ENCODE data around the gene TXNL4A. TPM values are rescaled to one million over a fixed set of nuclear protein-coding genes. Genes with fewer than 3 reads are reported as not detected.

The TXNL4A gene
- polyA plus RNA-seq, 12 donors: 80.8 to 157 (median 95.8) TPM; not detected in 1

DNA sequence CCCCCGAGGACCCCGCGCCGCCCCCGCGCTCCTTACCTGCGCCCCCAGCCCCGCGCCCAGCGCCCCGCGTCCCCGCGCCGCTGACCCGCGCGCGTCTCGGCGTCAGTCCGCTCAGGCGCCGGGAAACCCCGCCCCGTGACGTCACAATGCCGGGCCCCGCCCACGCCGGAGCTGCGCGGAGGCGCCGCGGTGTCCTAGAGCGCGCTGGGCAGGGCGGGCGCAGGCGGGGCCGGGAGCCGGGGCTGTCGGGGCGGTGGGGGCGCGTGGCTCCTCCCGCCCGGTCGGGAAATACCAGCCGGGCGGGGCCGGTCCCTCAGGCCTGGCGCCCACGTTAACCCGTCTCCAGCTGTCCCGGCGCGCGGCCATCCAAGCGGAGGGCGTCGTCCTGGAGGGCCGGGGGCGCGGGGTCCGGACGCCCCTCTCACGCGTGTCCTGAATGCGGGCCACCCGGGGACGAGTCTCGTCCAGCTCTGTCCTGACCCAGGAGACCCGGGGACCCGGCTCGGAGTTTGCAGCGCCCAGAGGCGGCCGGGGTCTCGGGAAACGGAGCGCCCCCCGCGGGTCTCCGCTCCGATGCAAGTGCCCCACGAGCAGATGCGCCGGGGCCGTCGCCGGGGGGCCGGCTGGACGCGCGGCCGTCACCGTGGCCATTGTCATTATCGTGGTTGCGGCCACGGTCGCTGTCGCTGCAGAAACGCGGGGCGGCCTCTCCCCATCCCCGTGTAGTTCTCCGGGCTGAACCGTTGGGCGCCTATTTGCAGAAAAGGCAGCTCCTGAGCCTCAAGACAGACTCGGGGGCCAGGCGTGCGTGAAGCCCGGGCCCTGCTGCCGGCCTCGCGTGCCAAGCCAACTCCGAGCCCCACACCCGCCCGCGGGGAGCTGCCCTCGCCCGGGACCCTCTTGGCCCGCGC is 36.6 kb downstream of the TXNL4A start, which contains the start of gene SLC66A2:
TSS of gene SLC66A2 (minus strand) at position 109 of the 911 bp plus-strand sequence. CDS start 727 bp downstream, outside the sequence.
- DNase-seq: peak; percentile 93

DNA sequence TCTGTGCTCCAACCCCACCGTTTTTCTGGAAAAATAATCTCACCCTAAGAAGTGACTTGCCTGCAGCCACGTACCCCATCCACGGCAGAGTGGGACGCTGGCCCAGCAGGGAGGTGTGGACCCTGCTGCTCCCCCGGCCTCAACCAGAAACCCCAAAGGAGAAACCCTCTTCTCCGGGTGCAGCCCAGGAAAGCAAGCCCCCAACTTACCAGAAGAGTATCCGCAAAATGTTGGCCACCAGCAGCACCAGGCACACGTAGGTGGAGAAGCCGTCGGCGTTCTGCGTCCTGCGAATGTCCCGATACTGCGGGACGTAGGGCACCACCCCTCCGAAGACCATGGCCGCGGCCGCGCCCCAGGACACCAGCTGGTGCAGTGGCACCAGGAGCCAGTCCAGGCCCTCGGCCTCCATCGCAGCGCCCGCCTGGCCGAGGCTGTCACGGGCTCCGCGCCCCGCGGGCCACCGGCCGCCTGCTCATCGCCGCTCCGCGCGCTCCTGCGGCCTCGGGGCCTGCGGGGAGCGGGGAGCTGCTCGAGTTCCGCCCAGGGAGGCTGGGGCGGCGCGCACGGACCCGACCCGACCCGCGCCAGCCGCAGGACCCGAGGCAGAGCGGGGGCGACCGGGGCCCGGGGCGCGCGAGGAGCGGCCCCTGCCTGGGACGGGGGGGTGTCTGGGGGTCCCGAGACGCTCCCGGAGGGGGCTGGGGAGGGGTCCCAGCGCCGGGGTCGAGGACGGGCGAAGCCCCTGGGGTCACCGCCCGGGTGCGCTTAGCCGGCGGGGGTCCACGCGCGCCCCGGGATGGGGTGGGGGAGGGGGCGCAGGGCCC is 37.6 kb downstream of the TXNL4A start:
- no peak for DNase-seq

DNA sequence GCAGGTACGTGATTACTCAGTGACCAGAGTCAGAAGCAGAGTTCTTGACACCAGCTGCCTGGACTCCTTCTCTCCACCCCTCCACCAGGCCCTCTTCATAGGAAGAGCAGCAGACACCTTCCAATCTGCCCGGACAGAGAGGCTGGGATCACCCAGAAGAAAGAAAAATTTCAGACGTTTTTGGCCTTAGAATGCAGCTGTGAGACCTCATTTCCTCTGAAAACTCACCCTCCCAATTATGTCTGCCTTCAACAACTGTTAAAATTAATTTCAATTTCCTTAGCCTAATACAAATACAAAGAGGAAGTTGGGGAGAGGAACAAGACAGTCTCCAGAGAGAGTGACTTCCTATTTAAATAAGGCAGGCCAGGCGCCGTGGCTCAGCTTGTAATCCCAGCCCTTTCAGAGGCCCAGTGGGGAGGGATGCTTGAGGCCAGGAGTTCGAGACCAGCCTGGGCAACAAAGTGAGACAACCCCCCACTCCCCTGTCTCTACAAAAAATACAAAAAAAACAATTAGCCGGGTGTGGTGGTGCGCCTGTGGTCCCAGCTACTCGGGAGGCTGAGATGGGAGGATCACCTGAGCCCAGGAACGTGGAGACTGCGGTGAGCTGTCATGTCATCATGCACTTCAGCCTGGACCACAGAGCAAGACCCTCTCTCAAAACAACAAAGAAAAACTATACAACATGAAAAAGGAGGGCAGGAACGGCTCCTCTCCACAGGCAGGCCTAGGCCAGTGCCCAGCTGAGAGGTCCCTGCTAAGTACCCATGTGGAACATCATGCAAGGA is 38.5 kb downstream of the TXNL4A start:
- DNase-seq: no peak

DNA sequence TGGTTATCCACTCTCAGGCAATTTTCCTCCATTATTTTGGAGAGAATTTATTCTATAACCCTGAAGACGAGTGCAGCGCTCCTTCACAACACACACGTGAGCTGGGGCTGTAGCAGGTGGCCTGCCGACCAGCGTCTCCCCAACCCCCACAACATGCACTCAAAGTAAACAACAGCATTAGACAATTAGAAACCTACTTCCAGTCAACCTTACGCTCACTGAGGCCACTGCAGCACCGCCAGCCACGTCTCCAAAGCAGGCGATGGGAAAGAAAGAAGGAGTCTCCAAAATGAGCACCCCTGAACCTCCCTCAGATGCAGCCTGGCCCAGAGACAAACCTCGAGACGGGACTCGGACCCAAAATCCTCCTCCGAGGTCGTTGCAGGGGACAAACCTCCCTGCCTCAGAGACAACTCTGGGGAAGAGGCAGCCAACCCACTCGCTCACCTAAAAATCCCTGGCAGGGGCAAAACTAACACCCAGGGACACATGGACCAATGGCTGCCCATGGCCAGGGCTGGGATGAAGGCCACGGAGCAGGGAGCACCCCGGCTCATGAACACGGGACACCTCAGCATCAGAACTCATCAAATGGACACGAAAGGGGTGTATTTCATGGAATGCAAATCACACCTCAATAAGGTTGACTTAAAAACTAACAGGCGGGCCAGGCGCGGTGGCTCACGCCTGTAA is 39.5 kb downstream of the TXNL4A start:
- DNase-seq: no peak

DNA sequence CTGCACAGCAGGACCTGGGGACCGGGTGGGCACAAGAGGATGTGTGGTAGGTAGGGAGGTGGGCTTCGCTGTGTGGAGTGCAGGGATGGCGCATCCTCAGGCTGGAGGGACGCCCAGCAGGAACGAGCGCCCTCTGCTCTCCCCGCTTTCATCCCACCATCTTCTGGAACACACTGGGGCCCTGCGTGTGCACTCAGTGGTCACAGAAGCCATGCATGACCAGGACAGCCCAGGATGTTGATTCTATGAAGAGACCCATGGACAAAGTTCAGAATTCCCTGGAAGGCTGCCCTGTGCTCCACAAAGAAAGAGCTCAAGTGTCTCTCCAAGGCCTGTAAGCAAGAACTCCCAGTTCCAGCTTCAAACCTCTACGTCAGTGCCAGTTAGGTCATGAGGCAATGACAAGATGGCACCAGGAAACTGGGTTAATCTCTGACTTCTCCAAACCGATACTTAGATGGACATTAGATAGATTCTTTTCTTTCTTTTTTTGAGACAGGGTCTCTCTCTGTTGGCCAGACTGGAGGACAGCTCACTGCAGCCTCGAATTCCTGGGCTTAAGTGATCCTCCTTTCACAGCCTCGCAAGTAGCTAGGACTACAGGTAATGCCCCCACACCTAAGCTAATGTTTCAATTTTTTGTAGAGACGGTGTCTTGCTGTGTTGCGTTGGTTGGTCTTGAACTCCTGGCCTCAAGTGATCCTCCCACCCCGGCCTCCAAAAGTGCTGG is 40.3 kb downstream of the TXNL4A start:
- DNase-seq: no peak

DNA sequence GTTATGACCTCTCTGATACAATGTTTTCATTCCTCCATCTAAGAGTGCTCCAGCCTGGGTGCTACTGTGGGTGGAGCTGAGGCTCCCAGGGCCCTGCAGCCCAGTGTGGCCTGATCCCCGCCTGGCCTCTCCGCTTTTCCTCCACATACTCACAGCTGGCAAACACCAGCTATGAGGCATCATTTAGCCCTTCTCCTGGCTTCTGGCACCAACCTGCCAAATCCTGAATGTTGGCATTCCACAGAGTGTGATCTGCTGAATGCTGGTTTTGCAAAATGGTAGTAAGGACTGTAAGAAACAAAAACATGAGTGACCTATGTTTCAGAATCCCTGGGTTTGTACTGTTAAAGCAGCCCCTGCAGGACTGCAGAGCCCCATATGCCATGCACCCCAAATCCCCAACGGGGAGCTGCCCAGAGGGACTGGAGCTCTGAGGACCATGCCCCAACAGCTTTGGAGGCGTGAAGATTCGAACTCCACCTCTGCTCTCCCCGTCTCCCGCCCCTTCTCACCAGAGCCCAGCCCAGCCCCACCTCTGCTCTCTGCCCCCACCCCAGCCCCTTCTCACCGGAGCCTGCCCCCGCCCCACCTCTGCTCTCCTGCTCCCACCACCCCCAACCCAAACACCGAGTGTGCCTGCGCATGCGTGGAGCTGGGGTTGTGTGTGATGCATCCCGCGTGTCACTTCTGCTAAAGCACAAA is 41.2 kb downstream of the TXNL4A start:
- no peak for DNase-seq

DNA sequence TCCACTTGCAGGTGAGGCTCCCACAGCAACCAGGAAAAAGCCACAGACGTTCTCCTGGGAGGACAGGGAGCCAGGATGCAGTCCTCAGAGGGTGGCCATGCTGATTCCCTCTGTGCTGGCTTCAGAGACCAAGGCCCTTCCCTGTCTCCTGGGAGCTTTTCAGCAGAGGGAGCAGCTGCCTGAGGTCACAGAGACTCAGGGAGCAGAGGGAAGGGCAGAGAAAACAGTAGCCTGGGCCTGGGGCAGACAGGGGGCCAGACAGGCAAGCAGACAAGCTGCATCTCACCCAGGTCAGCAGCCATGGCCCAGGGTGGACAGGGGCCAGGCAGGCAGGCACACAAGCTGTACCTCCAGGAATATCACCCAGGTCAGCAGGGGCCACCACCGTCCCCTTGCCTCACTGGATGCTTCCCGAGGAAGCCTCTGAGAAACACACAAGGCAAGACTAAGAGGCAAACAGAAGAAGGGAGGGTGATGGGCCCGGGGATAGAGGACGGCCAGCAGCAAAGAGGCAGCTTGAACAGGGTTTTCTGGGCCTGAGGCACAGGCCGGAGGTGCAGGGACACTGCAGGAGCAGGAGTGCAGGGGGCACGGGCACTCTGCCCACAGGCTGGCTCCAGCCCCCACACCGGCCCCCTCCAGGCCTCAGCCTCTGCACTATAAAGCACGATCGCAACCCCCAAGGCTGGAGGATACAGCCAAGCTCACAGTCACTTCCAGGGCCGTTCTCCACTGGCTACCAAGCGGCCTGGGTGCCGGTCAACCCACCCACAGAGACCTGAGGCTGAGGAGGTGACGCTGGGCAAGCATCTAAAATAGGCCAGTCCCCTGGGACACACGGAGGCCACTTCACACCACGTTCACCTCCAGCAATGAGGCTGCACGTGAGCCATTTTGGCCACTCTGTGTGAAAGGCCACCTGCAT is 43.0 kb downstream of the TXNL4A start:
- no peak for DNase-seq

DNA sequence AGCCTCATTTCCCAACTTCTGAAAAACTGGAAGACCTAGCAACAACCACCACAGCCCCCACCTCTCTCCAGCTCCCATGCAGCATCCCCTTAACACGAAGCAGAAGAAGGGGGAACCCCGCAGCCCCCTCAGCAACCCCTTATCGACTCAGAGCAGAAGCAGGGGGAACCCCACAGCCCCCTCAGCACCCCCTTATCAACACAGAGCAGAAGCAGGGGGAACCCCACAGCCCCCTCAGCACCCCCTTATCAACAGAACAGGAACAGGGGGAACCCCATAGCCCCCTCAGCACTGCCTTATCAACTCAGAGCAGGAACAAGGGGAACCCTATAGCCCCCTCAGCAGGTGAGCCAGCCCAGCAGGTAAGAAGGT is 43.6 kb downstream of the TXNL4A start:
- DNase-seq: no peak

DNA sequence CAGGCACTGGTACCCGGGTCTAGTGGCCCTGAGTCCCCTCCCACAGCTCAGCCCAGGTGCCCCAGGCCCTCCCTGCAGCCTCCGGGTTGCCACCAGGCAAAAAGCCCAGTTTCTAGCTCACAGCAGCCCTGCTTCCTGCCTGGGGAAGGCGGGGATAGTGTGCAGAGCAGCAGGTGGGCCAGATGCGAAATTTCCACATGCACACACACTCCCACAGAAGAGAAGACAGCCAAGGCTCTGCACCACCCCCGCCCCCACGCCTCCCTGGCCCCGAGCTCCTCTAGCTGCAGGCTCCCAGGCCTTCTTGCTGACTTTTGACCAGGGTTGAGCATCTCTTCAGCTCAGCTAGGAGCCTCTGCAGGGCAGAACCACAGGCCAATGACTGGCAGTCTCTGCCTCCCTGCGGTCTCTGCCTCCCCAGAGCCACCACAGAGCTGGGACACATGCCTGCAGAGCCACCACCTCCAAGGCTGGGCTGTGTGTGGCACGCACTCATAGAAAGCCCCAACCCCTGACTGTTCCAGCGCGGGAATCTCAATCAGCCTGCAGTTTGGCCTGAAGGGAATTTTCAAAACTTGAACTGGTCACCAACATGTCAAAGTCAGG is 44.1 kb downstream of the TXNL4A start:
- DNase-seq: no peak

DNA sequence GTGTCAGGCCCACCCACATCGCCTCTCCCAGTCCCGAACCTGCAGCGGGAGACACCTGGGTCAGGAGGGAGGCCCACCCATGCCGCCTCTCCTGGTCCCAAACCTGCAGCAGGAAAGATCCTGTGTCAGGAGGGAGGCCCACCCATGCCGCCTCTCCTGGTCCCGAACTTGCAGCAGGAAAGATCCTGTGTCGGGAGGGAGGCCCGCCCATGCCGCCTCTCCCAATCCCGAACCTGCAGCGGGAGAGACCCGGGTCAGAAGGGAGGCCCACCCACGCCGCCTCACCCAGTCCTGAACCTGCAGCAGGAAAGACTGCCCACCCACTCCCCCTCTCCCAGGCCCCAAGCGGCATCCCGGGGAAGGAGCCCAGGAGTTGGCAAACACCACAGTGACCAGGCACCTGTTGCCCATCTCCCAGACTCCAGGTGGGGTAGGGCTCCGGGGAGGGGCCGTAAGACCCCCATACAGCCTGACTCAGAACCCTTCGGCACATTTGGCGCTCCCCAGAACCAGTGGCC is 44.7 kb downstream of the TXNL4A start:
- no peak for DNase-seq

DNA sequence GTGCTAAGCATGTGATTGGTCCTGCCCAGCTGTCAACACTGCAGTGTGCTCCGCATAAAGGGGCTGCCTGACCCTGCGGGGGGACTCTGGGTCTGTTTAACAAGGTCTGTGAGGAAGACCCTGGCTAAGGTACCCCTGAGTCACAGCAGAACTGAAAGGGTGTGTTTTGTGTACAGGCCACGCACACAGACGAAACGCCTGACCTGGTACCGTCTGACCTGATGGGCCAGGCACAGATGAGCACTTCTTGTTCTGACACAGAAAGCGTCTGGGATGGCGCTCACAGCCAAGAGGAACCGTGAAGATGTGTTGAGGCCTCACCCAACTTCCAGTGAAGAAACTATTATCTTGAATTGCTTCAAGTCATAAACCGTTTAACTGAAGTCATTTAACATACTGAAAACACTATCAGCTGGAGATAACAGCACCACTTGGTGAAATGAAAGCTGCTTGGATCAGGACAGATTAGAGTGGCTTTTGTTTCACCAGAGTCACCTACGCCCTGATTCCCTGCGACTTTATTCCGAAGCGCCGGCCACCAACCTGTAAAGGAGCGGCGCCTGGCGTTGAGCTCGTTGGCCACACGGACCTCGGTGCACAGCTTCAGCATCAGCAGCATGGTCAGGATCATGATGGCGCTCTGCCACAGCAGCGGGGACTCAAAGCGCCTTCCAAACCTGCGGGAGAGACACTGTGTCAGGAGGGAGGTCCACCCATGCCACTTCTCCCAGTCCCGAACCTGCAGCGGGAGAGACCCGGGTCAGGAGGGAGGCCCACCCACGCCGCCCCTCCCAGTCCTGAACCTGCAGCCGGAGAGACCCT is 45.4 kb downstream of the TXNL4A start:
- DNase-seq: no peak

DNA sequence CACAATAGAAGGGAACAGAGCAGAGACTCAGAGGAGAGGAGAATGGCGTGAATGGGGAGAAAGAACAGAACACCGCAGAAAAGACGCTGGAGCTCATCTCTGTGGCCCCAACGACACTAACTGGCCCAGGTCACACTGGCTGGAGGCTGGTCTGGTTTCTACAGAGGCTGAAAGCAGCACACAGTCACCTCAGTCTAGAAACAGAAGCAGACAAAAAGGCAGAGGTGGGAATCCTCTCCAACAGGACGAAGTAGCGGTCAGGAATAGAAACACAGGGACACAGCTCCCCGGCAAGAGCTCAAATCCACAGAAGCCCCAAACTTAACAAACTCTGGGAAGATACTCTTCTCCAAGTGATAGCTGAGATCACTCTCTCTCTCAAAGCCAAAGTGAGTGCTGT is 46.2 kb downstream of the TXNL4A start:
- DNase-seq: no peak

DNA sequence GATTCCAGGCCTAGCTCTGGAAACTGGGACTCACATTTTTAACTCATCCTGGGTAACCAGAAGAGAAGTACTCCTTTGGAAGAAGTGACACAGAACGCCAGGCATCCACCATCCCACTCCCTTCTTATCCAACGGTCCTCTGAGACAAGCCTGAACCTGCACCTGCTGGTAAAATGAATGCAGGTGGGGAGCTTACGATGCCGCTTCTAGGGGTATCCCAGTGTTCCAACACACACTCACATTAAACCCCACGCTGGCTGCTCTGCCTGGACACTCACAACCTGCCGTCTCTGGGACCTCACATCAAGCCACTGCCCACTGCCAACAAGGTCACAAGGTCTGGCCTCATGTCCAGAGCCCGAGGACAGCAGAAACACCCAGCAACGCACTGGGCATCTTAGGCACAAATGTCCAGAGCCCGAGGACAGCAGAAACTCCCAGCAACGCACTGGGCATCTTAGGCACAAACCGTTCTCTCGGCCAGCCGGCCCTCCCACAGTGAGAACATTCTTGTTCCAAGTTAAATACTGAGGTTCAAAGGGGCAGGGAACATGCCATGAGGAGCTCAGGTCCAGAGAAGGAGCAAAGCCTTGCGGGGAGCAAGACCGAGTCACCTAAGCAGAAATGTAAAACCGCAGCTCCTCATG is 46.8 kb downstream of the TXNL4A start:
- DNase-seq: no peak

DNA sequence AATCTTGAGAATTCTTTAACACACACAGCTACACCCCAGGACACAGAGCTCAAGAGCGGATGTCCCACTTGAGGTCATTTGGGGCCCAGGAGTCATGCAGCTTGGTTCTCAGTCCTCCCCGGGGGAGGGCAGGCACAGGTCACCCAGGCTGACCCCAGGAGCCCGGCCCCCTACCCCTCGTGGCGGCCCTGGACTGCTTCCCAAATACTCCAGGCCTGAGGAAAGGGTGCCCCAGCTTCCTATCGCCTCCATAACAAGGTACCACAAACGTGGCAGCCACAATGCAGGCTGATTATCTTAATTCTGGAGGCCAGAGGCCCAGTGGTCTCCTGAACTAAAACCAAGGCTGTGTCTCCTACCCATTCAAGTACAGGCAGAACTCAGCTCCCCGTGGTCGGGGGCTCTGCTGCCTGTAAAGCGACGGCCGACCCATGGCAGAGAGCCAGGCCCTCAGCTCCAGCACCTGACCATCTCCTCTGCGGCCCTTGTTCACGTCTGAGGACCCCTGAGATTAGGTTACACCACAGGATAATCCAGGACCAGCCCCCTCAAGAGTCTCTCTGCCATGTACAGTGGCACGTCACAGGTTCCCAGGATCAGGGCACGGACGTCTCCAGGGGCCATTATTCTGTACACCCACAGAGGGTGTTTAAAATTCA is 47.4 kb downstream of the TXNL4A start:
- DNase-seq: no peak

DNA sequence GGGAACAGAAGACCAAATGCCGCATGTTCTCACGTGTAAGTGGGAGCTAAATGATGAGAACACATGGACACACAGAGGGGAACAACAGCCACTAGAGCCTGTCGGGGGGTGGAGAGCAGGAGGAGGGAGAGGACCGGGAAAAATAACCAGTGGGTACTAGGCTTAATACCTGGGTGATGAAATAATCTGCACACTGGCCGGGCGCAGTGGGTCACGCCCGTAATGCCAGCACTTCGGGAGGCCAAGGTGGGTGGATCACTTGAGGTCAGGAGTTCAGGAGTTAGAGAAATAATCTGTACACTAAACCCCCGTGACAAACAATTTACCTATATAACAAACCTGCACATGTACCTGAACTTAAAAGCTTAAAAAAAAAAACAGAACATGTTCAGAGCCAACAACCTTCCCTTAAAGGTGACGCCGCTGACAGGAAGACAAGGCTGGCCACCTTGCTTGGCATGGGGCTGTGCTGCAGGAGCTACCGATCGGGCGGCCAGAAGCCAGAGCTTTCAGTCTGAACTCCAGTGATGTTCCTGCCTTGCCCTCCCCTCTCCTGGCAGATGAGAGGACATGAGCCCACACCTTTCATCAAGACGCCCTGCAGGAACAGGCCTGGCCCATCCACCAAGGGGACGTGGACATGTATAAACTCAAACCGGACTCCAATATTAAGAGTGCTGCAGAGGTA is 48.1 kb downstream of the TXNL4A start:
- DNase-seq: no peak
